ENCODE results near the gene KRT84. TPM values are rescaled to one million over a fixed set of nuclear protein-coding genes. Genes with fewer than 3 reads are reported as not detected.

KRT84 gene
- polyA plus RNA-seq, 1 donor from 2014 or later: not detected

GRCh38 chr12:52428121-52428520 lies 42.7 kb upstream of the KRT84 start:
- H2AFZ ChIP-seq (ENCODE audit: low read depth, low read length): no peak overlapping the region
- no peak overlapping the region for H3K27ac ChIP-seq (ENCODE audit: low read length)
- TF ChIP-seq TAF1 (IDR thresholded peaks at IDR 0.05; ENCODE audit: low read depth) (no peak), EP300 (conservative IDR thresholded peaks at IDR 0.05; ENCODE audit: poor library complexity, severe bottlenecking) (no peak), POLR2AphosphoS5 (IDR thresholded peaks at IDR 0.05) (no peak), CTCF (IDR thresholded peaks at IDR 0.05; ENCODE audit: poor library complexity, severe bottlenecking) (no peak), EZH2 (IDR thresholded peaks at IDR 0.05; ENCODE audit: borderline replicate concordance, insufficient read depth, low read length, poor library complexity, severe bottlenecking) (no peak), RAD21 (conservative IDR thresholded peaks at IDR 0.05) (no peak)
- H3K36me3 ChIP-seq (ENCODE audit: insufficient read depth, low read length): no peaks in the 10 kb centered on the region
- H3K9ac ChIP-seq (ENCODE audit: low read length): no peak overlapping the region
- no peak overlapping the region for H3K4me2 ChIP-seq (ENCODE audit: low read length)
- no peaks in the 10 kb centered on the region for H3K79me2 ChIP-seq (replicated peaks; ENCODE audit: insufficient read depth, low read length)
- no peak overlapping the region for H3K4me3 ChIP-seq (ENCODE audit: low read length)
- no peaks in the 10 kb centered on the region for H3K9me3 ChIP-seq (ENCODE audit: low read length)
- H3K27me3 ChIP-seq (ENCODE audit: insufficient read depth, low read depth, low read length): no peaks in the 10 kb centered on the region
- no peaks in the 10 kb centered on the region for H3F3A ChIP-seq (ENCODE audit: insufficient read depth, low read length, poor library complexity, severe bottlenecking)
- no peaks in the 10 kb centered on the region for H3K9me2 ChIP-seq (ENCODE audit: insufficient read depth, low read length)
- H4K20me1 ChIP-seq (ENCODE audit: insufficient read depth): no peaks in the 10 kb centered on the region

- Histone ChIP-seq H3K9me3 (ENCODE audit: low read length) (no peaks in the 10 kb centered on the region), H3K27ac (ENCODE audit: low read length) (no peak overlapping the region), H3F3A (ENCODE audit: insufficient read depth, low read length, poor library complexity, severe bottlenecking) (no peaks in the 10 kb centered on the region), H3K9me2 (ENCODE audit: insufficient read depth, low read length) (no peaks in the 10 kb centered on the region), H3K27me3 (ENCODE audit: insufficient read depth, low read depth, low read length) (no peaks in the 10 kb centered on the region), H3K4me2 (ENCODE audit: low read length) (no peak overlapping the region), H3K36me3 (ENCODE audit: insufficient read depth, low read length) (no peaks in the 10 kb centered on the region), H2AFZ (ENCODE audit: low read depth, low read length) (no peak overlapping the region), H3K4me3 (ENCODE audit: low read length) (no peak overlapping the region), H3K9ac (ENCODE audit: low read length) (no peak overlapping the region), H3K79me2 (replicated peaks; ENCODE audit: insufficient read depth, low read length) (no peaks in the 10 kb centered on the region), H4K20me1 (ENCODE audit: insufficient read depth) (no peaks in the 10 kb centered on the region)
- TF ChIP-seq SMC3 (conservative IDR thresholded peaks at IDR 0.05; ENCODE audit: poor library complexity): no peak
- no peak for TF ChIP-seq RAD21 (conservative IDR thresholded peaks at IDR 0.05)
- TF ChIP-seq REST (IDR thresholded peaks at IDR 0.05; ENCODE audit: borderline replicate concordance): no peak
- no peak for TF ChIP-seq EZH2 (IDR thresholded peaks at IDR 0.05; ENCODE audit: borderline replicate concordance, insufficient read depth, low read length, poor library complexity, severe bottlenecking)
- no peak for TF ChIP-seq TAF1 (IDR thresholded peaks at IDR 0.05; ENCODE audit: low read depth)
- no peak for TF ChIP-seq EP300 (conservative IDR thresholded peaks at IDR 0.05; ENCODE audit: poor library complexity, severe bottlenecking)
- TF ChIP-seq POLR2AphosphoS5 (IDR thresholded peaks at IDR 0.05): no peak
- TF ChIP-seq CTCF (IDR thresholded peaks at IDR 0.05; ENCODE audit: poor library complexity, severe bottlenecking): no peak
- no peak for TF ChIP-seq MXI1 (conservative IDR thresholded peaks at IDR 0.05; ENCODE audit: poor library complexity, severe bottlenecking)
Measured at GRCh38 chr12:52427083-52427482, 41.6 kb upstream of the KRT84 start.
